GM12878 (cell line): ENCODE results near the gene MCCD1. TPM values are rescaled to one million over a fixed set of nuclear protein-coding genes. Genes with fewer than 3 reads are reported as not detected.

Experiments used
- ATAC-seq: fragments of 200-7000 bp; cut with Tn5 transposase; 3 replicates; pipeline ENCODE4 v1.9.1; 2020; ENCODE audit warnings: mild to moderate bottlenecking, moderate library complexity
- BruUV-seq: library from RNA; stranded (reverse); fragments of 400-500 nt; replicated peaks from 2 replicates; lab custom pipeline; 2021; lab: Mats Ljungman, UMichigan
- CTCF ChIA-PET: fragments of 300-600 bp; sonication (Branson Sonifier 250); formaldehyde crosslinking; extraction: SDS; loops from one replicate; lab custom pipeline; 2021; ENCODE audit warnings: inconsistent platforms; lab: Yijun Ruan, JAX
- POLR2A ChIA-PET: fragments of 350-600 bp; formaldehyde crosslinking; extraction: SDS; loops from one replicate; lab custom pipeline; 2021; ENCODE audit warnings: inconsistent platforms; lab: Charles Lee
- RAD21 ChIA-PET: fragments of 300-600 bp; sonication (Branson Sonifier 250); formaldehyde crosslinking; loops from one replicate; lab custom pipeline; 2023; ENCODE audit warnings: antibody characterized with exemption; ENCODE audit not compliant: unreplicated experiment; lab: Charles Lee
- SMC1A ChIA-PET: fragments of 300-600 bp; sonication (Branson Sonifier 250); formaldehyde crosslinking; loops from one replicate; lab custom pipeline; 2023; ENCODE audit not compliant: unreplicated experiment, uncharacterized antibody; lab: Charles Lee
- DNase-seq: peaks from one replicate; pipeline ENCODE4 v3.0.0-alpha.2; 2011; ENCODE audit warnings: low read depth, low spot score
- FAIRE-seq: peaks from 3 replicates; lab custom pipeline; 2011; peaks lifted over from hg19 to GRCh38; lab: Jason Lieb, UNC
- H2AFZ ChIP-seq: 2 replicates; pipeline ENCODE4 v1.6.0; 2011; ENCODE audit warnings: low read depth, low read length, control low read depth; ENCODE audit not compliant: control insufficient read depth
- H3K27ac ChIP-seq: 2 replicates; pipeline ENCODE4 v1.5.1; 2011; ENCODE audit warnings: control low read depth; ENCODE audit not compliant: control insufficient read depth, insufficient read depth
- H3K27me3 ChIP-seq, 2 experiments: replicated peaks in 1 of 2; 2 replicates each; pipeline versions ENCODE4 v1.6.0 to v1.6.1; 2011; ENCODE audit warnings: low read length in 1 of 2; ENCODE audit not compliant: control insufficient read depth in 2 of 2, insufficient read depth in 2 of 2
- H3K36me3 ChIP-seq, 2 experiments: 2 replicates each; pipeline ENCODE4 v1.5.1; 2011; ENCODE audit warnings: low read length in 1 of 2; ENCODE audit not compliant: control insufficient read depth in 2 of 2, insufficient read depth in 2 of 2
- H3K4me1 ChIP-seq: 2 replicates; pipeline ENCODE4 v1.6.1; 2011; ENCODE audit warnings: mild to moderate bottlenecking, low read length, moderate library complexity, mixed read lengths; ENCODE audit not compliant: control insufficient read depth, insufficient read depth
- H3K4me2 ChIP-seq: 2 replicates; pipeline ENCODE4 v1.6.0; 2011; ENCODE audit warnings: control low read depth; ENCODE audit not compliant: control insufficient read depth, insufficient read depth
- H3K4me3 ChIP-seq: fragments of 200-600 bp; sonication (generic); 2 replicates; pipeline ENCODE4 v1.5.1; 2016
- H3K79me2 ChIP-seq: 2 replicates; pipeline ENCODE4 v1.6.0; 2011; ENCODE audit warnings: low read length; ENCODE audit not compliant: control insufficient read depth, insufficient read depth
- H3K9ac ChIP-seq: 2 replicates; pipeline ENCODE4 v1.8.0; 2011; ENCODE audit warnings: low read length, control low read depth, mixed read lengths; ENCODE audit not compliant: control insufficient read depth, insufficient read depth
- H3K9me3 ChIP-seq: replicated peaks from 3 replicates; pipeline ENCODE4 v1.5.1; 2011; ENCODE audit warnings: mild to moderate bottlenecking, low read length; ENCODE audit not compliant: control insufficient read depth, insufficient read depth
- H4K20me1 ChIP-seq: 2 replicates; pipeline ENCODE4 v1.6.0; 2011; ENCODE audit not compliant: control insufficient read depth, insufficient read depth
- BACH1 ChIP-seq: fragments of 450-650 bp; IDR thresholded peaks from 2 replicates; pipeline ENCODE4 v1.6.1; 2017; ENCODE audit warnings: mild to moderate bottlenecking, borderline replicate concordance
- BMI1 ChIP-seq: fragments of 450-650 bp; IDR thresholded peaks from 2 replicates; pipeline ENCODE4 v1.6.1; 2016; ENCODE audit warnings: mild to moderate bottlenecking, moderate library complexity, borderline replicate concordance
- CBX5 ChIP-seq: sonication (generic); IDR thresholded peaks from 2 replicates; pipeline ENCODE4 v1.6.1; 2016; ENCODE audit warnings: low read depth, moderate library complexity, mild to moderate bottlenecking, inconsistent platforms
- ESRRA ChIP-seq: IDR thresholded peaks from 2 replicates; pipeline ENCODE4 v1.6.1; 2012; ENCODE audit warnings: mild to moderate bottlenecking, low read length, improper control_type of control experiment
- HDAC6 ChIP-seq: fragments of 200-600 bp; sonication (generic); IDR thresholded peaks from one replicate; pipeline ENCODE4 v1.8.0; 2017; ENCODE audit warnings: antibody characterized with exemption; ENCODE audit not compliant: unreplicated experiment
- MYB ChIP-seq: fragments of 150-350 bp; IDR thresholded peaks from 2 replicates; pipeline ENCODE4 v1.6.1; 2014; ENCODE audit warnings: mild to moderate bottlenecking, low read depth, low read length, borderline replicate concordance
- NFYA ChIP-seq: IDR thresholded peaks from 2 replicates; pipeline ENCODE4 v1.6.1; 2011; ENCODE audit warnings: low read depth, mild to moderate bottlenecking, low read length, improper control_type of control experiment, borderline replicate concordance
- POLR2A ChIP-seq: IDR thresholded peaks from 2 replicates; pipeline ENCODE4 v1.6.1; 2011; ENCODE audit warnings: low read depth, mild to moderate bottlenecking, low read length
- SKIL ChIP-seq: fragments of 450-650 bp; IDR thresholded peaks from 2 replicates; pipeline ENCODE4 v1.6.1; 2017; ENCODE audit warnings: mild to moderate bottlenecking, low read depth, inconsistent platforms; ENCODE audit not compliant: poor library complexity, severe bottlenecking
- SMAD1 ChIP-seq: fragments of 450-650 bp; IDR thresholded peaks from 2 replicates; pipeline ENCODE4 v1.6.1; 2018; ENCODE audit warnings: mild to moderate bottlenecking, low read depth; ENCODE audit not compliant: partially characterized antibody
- SUPT20H ChIP-seq: IDR thresholded peaks from 2 replicates; pipeline ENCODE4 v1.6.1; 2011; ENCODE audit warnings: low read depth, mild to moderate bottlenecking, low read length, moderate library complexity, borderline replicate concordance; ENCODE audit not compliant: control insufficient read depth
- ZBED1 ChIP-seq: IDR thresholded peaks from 2 replicates; pipeline ENCODE4 v1.6.1; 2016; ENCODE audit warnings: borderline replicate concordance
- ZSCAN29 ChIP-seq: fragments of 450-650 bp; IDR thresholded peaks from 2 replicates; pipeline ENCODE4 v1.6.1; 2017; ENCODE audit warnings: mild to moderate bottlenecking, moderate library complexity
- WGBS: methylation state at CpG from one replicate; pipeline ENCODE4 v1.1.6; 2016; ENCODE audit warnings: low lambda C conversion rate; ENCODE audit not compliant: insufficient replicate concordance, insufficient coverage; ENCODE audit errors: missing lambda C conversion rate; 5-methylcytosine and 5-hydroxymethylcytosine counted together
- in situ Hi-C: fragments of 300-500 bp; cut with MboI; formaldehyde crosslinking; loops from 9 replicates; pipeline ENCODE4 v1.14.3; 2018; ENCODE audit warnings: mixed read lengths
- intact Hi-C: fragments of 100-400 bp; cut with micrococcal nuclease; formaldehyde crosslinking; loops from one replicate; pipeline ENCODE4 v1.14.2; 2022; ENCODE audit not compliant: unreplicated experiment
- polyA plus RNA-seq, 11 experiments: library from polyadenylated mRNA; depleted of rRNA in 4 of 11; unstranded in 6 of 11; stranded (reverse) in 5 of 11; fragments of >200 nt; fragmentation: Nextera tagmentation in 4 of 11; fragmentation: Illumina TruSeq in 1 of 11; extraction: Ambion mirVana in 4 of 11; extraction: Trizol in 1 of 11; gene quantifications; 1 replicate in 1 of 11; 2 replicates in 10 of 11; pipeline versions ENCODE4 v1.2.1 to v1.2.3, GENCODE V29; 2011 to 2016; ENCODE audit warnings: inconsistent platforms in 2 of 11, missing spikeins in 2 of 11, low read depth in 1 of 11
- total RNA-seq, 4 experiments: library from RNA; depleted of rRNA in 3 of 4; stranded (reverse); fragments of >200 nt in 3 of 4; fragmentation: Illumina TruSeq in 1 of 4; extraction: Trizol in 1 of 4; gene quantifications; 2 replicates each; pipeline versions ENCODE4 v1.2.1 to v1.2.3, GENCODE V29; 2013 to 2021

The MCCD1 gene
- total and polyA plus RNA-seq, 10 of the 15 experiments (the other 5 are each of a cell fraction or from before 2014, with no cell fraction given), result not detected

- Histone ChIP-seq H3K4me1 (peaks cover 12% of the 10 kb centered on the region; the same call in 1 of the 2 replicates), H3K4me3 (no peak overlapping the region), H3K9ac (no peak overlapping the region), H3K36me3 (peaks cover 3 to 5% of the 10 kb centered on the region in 2 experiments), H3K79me2 (peaks cover 46% of the 10 kb centered on the region), H4K20me1 (peaks cover 8% of the 10 kb centered on the region)
- WGBS, result 48% methylated on average over 2 of the region's 2 CpGs
- FAIRE-seq (no peak), DNase-seq (no peak)
- TF ChIP-seq SKIL (no peak), BACH1 (no peak), MYB (no peak), POLR2A (no peak), ZBED1 (no peak), HDAC6 (no peak), SUPT20H (no peak), ESRRA (no peak), SMAD1 (no peak), NFYA (no peak), ZSCAN29 (no peak), BMI1 (no peak), CBX5 (no peak)
- TF ChIP-seq, all 136 proteins: peak for 0
- Histone ChIP-seq H3K4me2 (no peak overlapping the region), H3K27me3 (no peaks in the 10 kb centered on the region), H3K27ac (no peak overlapping the region), H2AFZ (no peak overlapping the region), H3K9me3 (no peaks in the 10 kb centered on the region)
- CTCF ChIA-PET, result interaction anchor here (0.8 to 34.8 kb wide), 2 partner anchors 43 to 194 kb away, joined by 3 to 2098 read pairs; partner anchors contain the start of genes LST1, LTB, NCR3 and TNF
- RAD21 ChIA-PET, result interaction anchor here (16.9 kb wide), 1 partner anchor 52 kb away, joined by 668 read pairs; the partner anchor contains the start of gene NCR3
- no peak for ATAC-seq
- intact Hi-C loops, result loop anchor here (10.0 kb wide), 1 partner anchor 360 kb away; the partner anchor contains the start of gene ZBTB12
- in situ Hi-C loops, result loop anchor here (5.0 to 10.0 kb wide), 3 partner anchors 52 to 290 kb away; no protein-coding TSS in a partner anchor
- SMC1A ChIA-PET, result interaction anchor here (34.7 kb wide), 1 partner anchor 39 kb away, joined by 1989 read pairs; the partner anchor contains the start of genes LST1, LTA, LTB and NCR3
- POLR2A ChIA-PET, result interaction anchor here (0.6 kb wide), 1 partner anchor 65 kb away, joined by 3 read pairs; no protein-coding TSS in a partner anchor
- no TSS peak for BruUV-seq
Measured at GRCh38 chr6:31544676-31545075, 15.9 kb downstream of the MCCD1 start.
